Measurements from ENCODE around the gene SYCE1. TPM values are rescaled to one million over a fixed set of nuclear protein-coding genes. Genes with fewer than 3 reads are reported as not detected.

SYCE1 gene
- polyA plus RNA-seq, 1 donor from 2014 or later, result not detected

- H2AFZ ChIP-seq (ENCODE audit: low read depth, low read length), result no peak overlapping the region
- no peaks in the 10 kb centered on the region for H4K20me1 ChIP-seq (ENCODE audit: insufficient read depth)
- H3K4me2 ChIP-seq (ENCODE audit: low read length), result no peak overlapping the region
- no peak overlapping the region for H3K27ac ChIP-seq (ENCODE audit: low read length)
- H3K4me3 ChIP-seq (ENCODE audit: low read length), result no peak overlapping the region
- no peak overlapping the region for H3K9ac ChIP-seq (ENCODE audit: low read length)
- peaks cover 3% of the 10 kb centered on the region for H3K9me3 ChIP-seq (ENCODE audit: low read length)
- no peaks in the 10 kb centered on the region for H3K27me3 ChIP-seq (ENCODE audit: insufficient read depth, low read depth, low read length)
- H3K9me2 ChIP-seq (ENCODE audit: insufficient read depth, low read length), result no peaks in the 10 kb centered on the region
- TF ChIP-seq EZH2 (IDR thresholded peaks at IDR 0.05; ENCODE audit: borderline replicate concordance, insufficient read depth, low read length, poor library complexity, severe bottlenecking) (no peak), EP300 (conservative IDR thresholded peaks at IDR 0.05; ENCODE audit: poor library complexity, severe bottlenecking) (no peak), CTCF (IDR thresholded peaks at IDR 0.05; ENCODE audit: poor library complexity, severe bottlenecking) (no peak), POLR2AphosphoS5 (IDR thresholded peaks at IDR 0.05) (no peak), RAD21 (conservative IDR thresholded peaks at IDR 0.05) (no peak), TAF1 (IDR thresholded peaks at IDR 0.05; ENCODE audit: low read depth) (no peak), REST (IDR thresholded peaks at IDR 0.05; ENCODE audit: borderline replicate concordance) (no peak), SMC3 (conservative IDR thresholded peaks at IDR 0.05; ENCODE audit: poor library complexity) (no peak), MXI1 (conservative IDR thresholded peaks at IDR 0.05; ENCODE audit: poor library complexity, severe bottlenecking) (no peak)
- no peaks in the 10 kb centered on the region for H3K79me2 ChIP-seq (replicated peaks; ENCODE audit: insufficient read depth, low read length)
- H3F3A ChIP-seq (ENCODE audit: insufficient read depth, low read length, poor library complexity, severe bottlenecking), result no peaks in the 10 kb centered on the region
- no peaks in the 10 kb centered on the region for H3K36me3 ChIP-seq (ENCODE audit: insufficient read depth, low read length)
Observed at GRCh38 chr10:133532871-133533270, 32.5 kb downstream of the SYCE1 start.

GRCh38 chr10:133530506-133530905 lies 34.9 kb downstream of the SYCE1 start:
- Histone ChIP-seq H3K36me3 (ENCODE audit: insufficient read depth, low read length) (no peaks in the 10 kb centered on the region), H4K20me1 (ENCODE audit: insufficient read depth) (no peaks in the 10 kb centered on the region), H3K9me3 (ENCODE audit: low read length) (peaks cover 3% of the 10 kb centered on the region), H2AFZ (ENCODE audit: low read depth, low read length) (no peak overlapping the region), H3K27me3 (ENCODE audit: insufficient read depth, low read depth, low read length) (no peaks in the 10 kb centered on the region), H3K4me2 (ENCODE audit: low read length) (no peak overlapping the region), H3F3A (ENCODE audit: insufficient read depth, low read length, poor library complexity, severe bottlenecking) (no peaks in the 10 kb centered on the region), H3K9ac (ENCODE audit: low read length) (no peak overlapping the region), H3K79me2 (replicated peaks; ENCODE audit: insufficient read depth, low read length) (no peaks in the 10 kb centered on the region), H3K27ac (ENCODE audit: low read length) (no peak overlapping the region), H3K4me3 (ENCODE audit: low read length) (no peak overlapping the region), H3K9me2 (ENCODE audit: insufficient read depth, low read length) (no peaks in the 10 kb centered on the region)
- no peak for TF ChIP-seq RAD21 (conservative IDR thresholded peaks at IDR 0.05)
- TF ChIP-seq EP300 (conservative IDR thresholded peaks at IDR 0.05; ENCODE audit: poor library complexity, severe bottlenecking), result no peak
- no peak for TF ChIP-seq REST (IDR thresholded peaks at IDR 0.05; ENCODE audit: borderline replicate concordance)
- TF ChIP-seq CTCF (IDR thresholded peaks at IDR 0.05; ENCODE audit: poor library complexity, severe bottlenecking), result no peak
- TF ChIP-seq EZH2 (IDR thresholded peaks at IDR 0.05; ENCODE audit: borderline replicate concordance, insufficient read depth, low read length, poor library complexity, severe bottlenecking), result no peak
- TF ChIP-seq MXI1 (conservative IDR thresholded peaks at IDR 0.05; ENCODE audit: poor library complexity, severe bottlenecking), result no peak

All from neural cell (in vitro differentiated cells).